H7 (cell line): ENCODE results near the gene ALG1L2. TPM values are rescaled to one million over a fixed set of nuclear protein-coding genes. Genes with fewer than 3 reads are reported as not detected.
"Not testable (repeated sequence)": the region's sequence is repeated elsewhere in the genome, so short reads cannot be mapped to it uniquely, and the experiment has no call there.

Experiments used
- DNase-seq: peaks from one replicate; pipeline ENCODE4 v3.0.0; 2012
- H3K27me3 ChIP-seq: 2 replicates; pipeline ENCODE4 v1.6.0; 2011; ENCODE audit warnings: mild to moderate bottlenecking, low read length; ENCODE audit not compliant: control insufficient read depth, insufficient read depth
- H3K36me3 ChIP-seq: replicated peaks from 2 replicates; pipeline ENCODE4 v1.5.1; 2011; ENCODE audit warnings: low read length; ENCODE audit not compliant: control insufficient read depth, insufficient read depth
- H3K4me3 ChIP-seq: 2 replicates; pipeline ENCODE4 v1.5.1; 2011; ENCODE audit warnings: low read depth, mild to moderate bottlenecking, control low read depth, low read length, moderate library complexity; ENCODE audit not compliant: insufficient read depth
- total RNA-seq: library from RNA; depleted of rRNA; stranded (reverse); fragments of >200 nt; shearing (Covaris generic); gene quantifications from 2 replicates; pipeline ENCODE4 v1.2.3, GENCODE V29; 2014; rRNA removed

The ALG1L2 gene
- total RNA-seq, 1 experiment from 2014 or later: 1.7 TPM

GRCh38 chr3:130136337-130136736 is 54.7 kb downstream of the ALG1L2 start:
- H3K27me3 ChIP-seq, H3K36me3 ChIP-seq, H3K4me3 ChIP-seq, DNase-seq: not testable (repeated sequence)

GRCh38 chr3:130137685-130138084 is 56.1 kb downstream of the ALG1L2 start:
- H3K4me3 ChIP-seq, H3K27me3 ChIP-seq, DNase-seq, H3K36me3 ChIP-seq: not testable (repeated sequence)

GRCh38 chr3:130138992-130139391 is 57.4 kb downstream of the ALG1L2 start:
- DNase-seq, H3K4me3 ChIP-seq, H3K36me3 ChIP-seq, H3K27me3 ChIP-seq: not testable (repeated sequence)

- H3K27me3 ChIP-seq, H3K36me3 ChIP-seq, DNase-seq, H3K4me3 ChIP-seq: not testable (repeated sequence)
Measured at GRCh38 chr3:130140756-130141155, 59.1 kb downstream of the ALG1L2 start.

- not testable (repeated sequence) for H3K4me3 ChIP-seq, DNase-seq, H3K27me3 ChIP-seq, H3K36me3 ChIP-seq
Measured at GRCh38 chr3:130143648-130144327, 62.2 kb downstream of the ALG1L2 start.

- H3K4me3 ChIP-seq, H3K36me3 ChIP-seq, H3K27me3 ChIP-seq, DNase-seq: not testable (repeated sequence)
Measured at GRCh38 chr3:130144328-130144650, 62.7 kb downstream of the ALG1L2 start.

GRCh38 chr3:130145456-130145855 is 63.8 kb downstream of the ALG1L2 start:
- not testable (repeated sequence) for H3K27me3 ChIP-seq, H3K4me3 ChIP-seq, DNase-seq, H3K36me3 ChIP-seq

GRCh38 chr3:130146465-130146864 is 64.8 kb downstream of the ALG1L2 start:
- not testable (repeated sequence) for DNase-seq, H3K36me3 ChIP-seq, H3K27me3 ChIP-seq, H3K4me3 ChIP-seq

Other genes with a start within 250 kb of the ALG1L2 start
- 24.5 and 29.9 TPM in 2 replicates for gene TMCC1, start 188.1 kb upstream of the ALG1L2 start, total RNA-seq
- 0.41 and 0.59 TPM in 2 replicates for gene TRH, start 107.1 kb upstream of the ALG1L2 start, total RNA-seq